SK-N-SH (cell line): ENCODE data around the gene IMPA2. TPM values are rescaled to one million over a fixed set of nuclear protein-coding genes. Genes with fewer than 3 reads are reported as not detected.

Experiments
- CTCF ChIA-PET: fragments of 300-600, 350-600 bp; formaldehyde crosslinking; extraction: SDS; loops from one replicate; lab custom pipeline; 2021; lab: Yijun Ruan, JAX
- POLR2A ChIA-PET: fragments of 350-600 bp; sonication (Branson Sonifier 250); formaldehyde crosslinking; extraction: SDS; loops from one replicate; lab custom pipeline; 2020; ENCODE audit warnings: antibody characterized with exemption, inconsistent platforms; lab: Yijun Ruan, JAX
- DNase-seq: peaks from one replicate; pipeline ENCODE4 v3.0.0; 2012
- H2AFZ ChIP-seq: fragments of 200-600 bp; sonication (generic); 2 replicates; pipeline ENCODE4 v1.8.1; 2016; ENCODE audit warnings: antibody characterized with exemption, mild to moderate bottlenecking, low read depth
- H3F3A ChIP-seq: fragments of 200-600 bp; sonication (generic); replicated peaks from 2 replicates; pipeline ENCODE3; 2016; ENCODE audit warnings: antibody characterized with exemption, mild to moderate bottlenecking; ENCODE audit not compliant: insufficient read depth
- H3K27ac ChIP-seq, 2 experiments: fragments of 200-500 bp in 1 of 2; fragments of 200-600 bp in 1 of 2; sonication (Bioruptor generic) in 1 of 2; sonication (generic), shearing (Covaris generic) in 1 of 2; 2 replicates each; pipeline versions ENCODE4 v1.5.1 to v1.6.1; 2014 to 2016; ENCODE audit warnings: low read depth in 2 of 2, inconsistent platforms in 1 of 2, low read length in 1 of 2, mild to moderate bottlenecking in 1 of 2, mixed read lengths in 1 of 2
- H3K27me3 ChIP-seq: fragments of 200-600 bp; sonication (generic), shearing (Covaris generic); 2 replicates; pipeline ENCODE4 v1.6.1; 2016; ENCODE audit warnings: mixed run types; ENCODE audit not compliant: insufficient read depth
- H3K36me3 ChIP-seq, 2 experiments: fragments of 200-500 bp in 1 of 2; fragments of 200-600 bp in 1 of 2; sonication (Bioruptor generic) in 1 of 2; sonication (generic) in 1 of 2; replicated peaks in 1 of 2; 2 replicates each; pipeline versions ENCODE3 to v1.5.1; 2014 to 2016; ENCODE audit warnings: low read length in 1 of 2, mild to moderate bottlenecking in 1 of 2; ENCODE audit not compliant: insufficient read depth in 2 of 2, control insufficient read depth in 1 of 2
- H3K4me1 ChIP-seq, 2 experiments: fragments of 200-500 bp in 1 of 2; fragments of 200-600 bp in 1 of 2; sonication (Bioruptor generic) in 1 of 2; sonication (generic), shearing (Covaris generic) in 1 of 2; 2 replicates each; pipeline versions ENCODE4 v1.5.1 to v1.6.1; 2014 to 2016; ENCODE audit warnings: low read depth in 1 of 2, low read length in 1 of 2, mixed run types in 1 of 2; ENCODE audit not compliant: insufficient read depth in 2 of 2, control insufficient read depth in 1 of 2
- H3K4me2 ChIP-seq: fragments of 200-600 bp; sonication (generic), shearing (Covaris generic); 2 replicates; pipeline ENCODE4 v1.6.1; 2017; ENCODE audit warnings: mixed run types
- H3K4me3 ChIP-seq, 2 experiments: fragments of 200-500 bp in 1 of 2; fragments of 200-600 bp in 1 of 2; sonication (Bioruptor generic) in 1 of 2; sonication (generic), shearing (Covaris generic) in 1 of 2; 2 replicates each; pipeline versions ENCODE4 v1.5.1 to v1.8.1; 2014 to 2016; ENCODE audit warnings: low read depth in 2 of 2, inconsistent platforms in 1 of 2, low read length in 1 of 2, mild to moderate bottlenecking in 1 of 2, mixed read lengths in 1 of 2, moderate library complexity in 1 of 2
- H3K79me2 ChIP-seq: fragments of 200-600 bp; sonication (generic); 2 replicates; pipeline ENCODE4 v1.8.1; 2017; ENCODE audit warnings: mild to moderate bottlenecking; ENCODE audit not compliant: insufficient read depth
- H3K9ac ChIP-seq: fragments of 200-600 bp; sonication (generic); 2 replicates; pipeline ENCODE4 v1.6.1; 2017; ENCODE audit warnings: mixed run types
- H3K9me2 ChIP-seq: fragments of 200-600 bp; sonication (generic); 2 replicates; pipeline ENCODE4 v1.6.1; 2017; ENCODE audit warnings: mixed run types
- H3K9me3 ChIP-seq: fragments of 200-600 bp; sonication (generic); 2 replicates; pipeline ENCODE4 v1.6.1; 2017; ENCODE audit warnings: mixed run types, mild to moderate bottlenecking, moderate library complexity
- H4K20me1 ChIP-seq: fragments of 200-600 bp; sonication (generic); 2 replicates; pipeline ENCODE4 v1.6.1; 2017; ENCODE audit warnings: mild to moderate bottlenecking, mixed run types; ENCODE audit not compliant: insufficient read depth
- FOSL2 ChIP-seq: IDR thresholded peaks from 2 replicates; pipeline ENCODE4 v1.4.0; 2012; ENCODE audit warnings: low read depth, mild to moderate bottlenecking, moderate library complexity, borderline replicate concordance
- RAD21 ChIP-seq: IDR thresholded peaks from 2 replicates; pipeline ENCODE4 v1.6.1; 2012; ENCODE audit warnings: mild to moderate bottlenecking, low read length
- RCOR1 ChIP-seq: fragments of 150-350 bp; IDR thresholded peaks from 2 replicates; pipeline ENCODE4 v1.6.1; 2017; ENCODE audit warnings: antibody characterized with exemption, low read length
- SMC3 ChIP-seq: IDR thresholded peaks from 2 replicates; pipeline ENCODE4 v1.6.1; 2012; ENCODE audit warnings: low read depth, low read length, improper control_type of control experiment
- TEAD4 ChIP-seq: IDR thresholded peaks from 2 replicates; pipeline ENCODE4 v1.4.0; 2012; ENCODE audit warnings: mild to moderate bottlenecking, borderline replicate concordance; ENCODE audit not compliant: insufficient read depth
- WGBS: methylation state at CpG from one replicate; pipeline ENCODE4 v1.1.6; 2017; ENCODE audit warnings: low lambda C conversion rate; 5-methylcytosine and 5-hydroxymethylcytosine counted together
- polyA plus RNA-seq, 3 experiments: library from polyadenylated mRNA; depleted of rRNA; stranded (reverse); fragments of >200 nt; gene quantifications; 2 replicates each; pipeline ENCODE4 v1.2.3, GENCODE V29; 2012
- TF ChIP-seq, protein P1 (sequence below): IDR thresholded peaks from 2 replicates; pipeline ENCODE4 v1.4.0; 2012; ENCODE audit warnings: low read depth, borderline replicate concordance
- TF ChIP-seq, protein P2 (sequence below): fragments of 200-600 bp; sonication (generic); IDR thresholded peaks from 2 replicates; pipeline ENCODE4 v1.6.1; 2017; ENCODE audit warnings: antibody characterized with exemption, mild to moderate bottlenecking, moderate library complexity
- TF ChIP-seq, protein P3 (sequence below): IDR thresholded peaks from 2 replicates; pipeline ENCODE4 v1.4.0; 2012; ENCODE audit warnings: low read depth, borderline replicate concordance

The IMPA2 gene
- polyA plus RNA-seq, 1 of the 3 experiments (the other 2 are of a cell fraction) = 0.18 TPM

DNA sequence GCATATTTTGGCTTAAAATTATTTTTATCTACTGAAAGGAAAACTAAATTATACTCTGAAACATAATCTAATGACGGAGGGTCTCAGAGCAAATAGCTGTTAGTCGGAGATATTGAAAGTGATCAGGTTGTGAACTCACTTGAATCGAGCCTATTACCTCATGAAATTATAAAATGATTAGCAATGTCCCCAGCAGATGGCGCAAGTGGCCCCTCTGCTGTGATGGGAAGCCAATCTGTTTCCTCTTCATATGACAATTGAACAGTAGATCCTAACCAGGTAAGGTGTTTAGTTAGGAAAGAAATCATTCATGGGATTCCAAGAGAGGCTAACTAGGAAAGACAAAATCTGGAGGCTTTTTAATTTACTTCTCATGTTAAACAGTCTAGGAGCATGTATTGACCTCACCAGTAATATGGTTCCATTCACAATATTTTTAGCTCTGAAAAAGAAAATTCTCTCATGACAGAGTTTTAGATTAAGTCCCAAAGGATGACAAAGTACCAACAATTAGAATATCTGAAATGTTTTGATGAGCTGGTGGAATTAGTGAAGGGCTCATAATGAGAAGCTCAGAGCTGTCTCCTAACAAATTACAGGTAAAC, 43.3 kb upstream of the IMPA2 start:
- POLR2A ChIA-PET = no interaction called here
- Histone ChIP-seq H4K20me1 (no peaks in the 10 kb centered on the region), H3K4me1 (no peaks in the 10 kb centered on the region), H3K79me2 (no peaks in the 10 kb centered on the region), H3K9me2 (no peaks in the 10 kb centered on the region), H3K9ac (no peak overlapping the region), H2AFZ (no peak overlapping the region), H3K4me3 (no peak overlapping the region; a peak in 1 of 4 replicates), H3K27me3 (peaks cover 36% of the 10 kb centered on the region), H3K4me2 (no peak overlapping the region), H3K9me3 (no peaks in the 10 kb centered on the region), H3K36me3 (no peaks in the 10 kb centered on the region), H3K27ac (no peak overlapping the region), H3F3A (no peaks in the 10 kb centered on the region)
- CTCF ChIA-PET = interaction anchor here (0.6 to 6.5 kb wide), 43 partner anchors 8 to 299 kb away, joined by 3 to 117 read pairs (median 4); partner anchors contain the start of gene IMPA2
- TF ChIP-seq SMC3 = peak; percentile 86
- TF ChIP-seq, protein P1, sequence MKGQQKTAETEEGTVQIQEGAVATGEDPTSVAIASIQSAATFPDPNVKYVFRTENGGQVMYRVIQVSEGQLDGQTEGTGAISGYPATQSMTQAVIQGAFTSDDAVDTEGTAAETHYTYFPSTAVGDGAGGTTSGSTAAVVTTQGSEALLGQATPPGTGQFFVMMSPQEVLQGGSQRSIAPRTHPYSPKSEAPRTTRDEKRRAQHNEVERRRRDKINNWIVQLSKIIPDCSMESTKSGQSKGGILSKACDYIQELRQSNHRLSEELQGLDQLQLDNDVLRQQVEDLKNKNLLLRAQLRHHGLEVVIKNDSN = no peak
- no peak for TF ChIP-seq RCOR1
- TF ChIP-seq, protein P2, sequence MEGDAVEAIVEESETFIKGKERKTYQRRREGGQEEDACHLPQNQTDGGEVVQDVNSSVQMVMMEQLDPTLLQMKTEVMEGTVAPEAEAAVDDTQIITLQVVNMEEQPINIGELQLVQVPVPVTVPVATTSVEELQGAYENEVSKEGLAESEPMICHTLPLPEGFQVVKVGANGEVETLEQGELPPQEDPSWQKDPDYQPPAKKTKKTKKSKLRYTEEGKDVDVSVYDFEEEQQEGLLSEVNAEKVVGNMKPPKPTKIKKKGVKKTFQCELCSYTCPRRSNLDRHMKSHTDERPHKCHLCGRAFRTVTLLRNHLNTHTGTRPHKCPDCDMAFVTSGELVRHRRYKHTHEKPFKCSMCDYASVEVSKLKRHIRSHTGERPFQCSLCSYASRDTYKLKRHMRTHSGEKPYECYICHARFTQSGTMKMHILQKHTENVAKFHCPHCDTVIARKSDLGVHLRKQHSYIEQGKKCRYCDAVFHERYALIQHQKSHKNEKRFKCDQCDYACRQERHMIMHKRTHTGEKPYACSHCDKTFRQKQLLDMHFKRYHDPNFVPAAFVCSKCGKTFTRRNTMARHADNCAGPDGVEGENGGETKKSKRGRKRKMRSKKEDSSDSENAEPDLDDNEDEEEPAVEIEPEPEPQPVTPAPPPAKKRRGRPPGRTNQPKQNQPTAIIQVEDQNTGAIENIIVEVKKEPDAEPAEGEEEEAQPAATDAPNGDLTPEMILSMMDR = peak; percentile 87
- peak; percentile 73 for TF ChIP-seq RAD21
- no peak for TF ChIP-seq FOSL2
- TF ChIP-seq TEAD4 = no peak
- peak; percentile 72 for DNase-seq
- WGBS = 1% methylated on average over 4 of the region's 4 CpGs

DNA sequence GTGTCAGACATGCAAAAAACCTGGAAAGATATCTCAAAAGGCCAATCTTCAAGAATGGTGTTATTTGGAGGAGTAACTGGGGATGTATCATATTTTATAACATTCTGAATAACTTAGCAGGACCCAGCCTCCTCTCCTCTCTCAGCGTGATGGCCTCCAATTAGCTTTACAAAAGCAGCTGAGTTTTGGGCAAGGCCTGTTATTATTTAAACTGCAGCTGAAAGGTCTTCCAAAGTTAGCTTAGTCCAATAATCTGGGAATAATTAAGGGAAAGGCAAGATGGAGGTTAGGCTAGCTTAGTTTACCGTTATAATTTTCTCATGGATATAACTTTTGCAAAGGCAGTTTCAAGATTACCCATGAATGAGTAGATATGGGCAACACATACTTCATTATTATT, 40.4 kb upstream of the IMPA2 start:
- TF ChIP-seq, protein P3, sequence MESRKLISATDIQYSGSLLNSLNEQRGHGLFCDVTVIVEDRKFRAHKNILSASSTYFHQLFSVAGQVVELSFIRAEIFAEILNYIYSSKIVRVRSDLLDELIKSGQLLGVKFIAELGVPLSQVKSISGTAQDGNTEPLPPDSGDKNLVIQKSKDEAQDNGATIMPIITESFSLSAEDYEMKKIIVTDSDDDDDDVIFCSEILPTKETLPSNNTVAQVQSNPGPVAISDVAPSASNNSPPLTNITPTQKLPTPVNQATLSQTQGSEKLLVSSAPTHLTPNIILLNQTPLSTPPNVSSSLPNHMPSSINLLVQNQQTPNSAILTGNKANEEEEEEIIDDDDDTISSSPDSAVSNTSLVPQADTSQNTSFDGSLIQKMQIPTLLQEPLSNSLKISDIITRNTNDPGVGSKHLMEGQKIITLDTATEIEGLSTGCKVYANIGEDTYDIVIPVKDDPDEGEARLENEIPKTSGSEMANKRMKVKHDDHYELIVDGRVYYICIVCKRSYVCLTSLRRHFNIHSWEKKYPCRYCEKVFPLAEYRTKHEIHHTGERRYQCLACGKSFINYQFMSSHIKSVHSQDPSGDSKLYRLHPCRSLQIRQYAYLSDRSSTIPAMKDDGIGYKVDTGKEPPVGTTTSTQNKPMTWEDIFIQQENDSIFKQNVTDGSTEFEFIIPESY = no peak
- TF ChIP-seq TEAD4 = no peak
- TF ChIP-seq FOSL2 = no peak
- Histone ChIP-seq H3K4me3 (no peak overlapping the region), H3F3A (no peaks in the 10 kb centered on the region), H3K9me2 (no peaks in the 10 kb centered on the region), H3K9me3 (no peaks in the 10 kb centered on the region), H4K20me1 (no peaks in the 10 kb centered on the region), H2AFZ (no peak overlapping the region), H3K27ac (no peak overlapping the region), H3K4me1 (no peaks in the 10 kb centered on the region), H3K36me3 (no peaks in the 10 kb centered on the region), H3K27me3 (peaks cover 13% of the 10 kb centered on the region; the same call in 1 of the 2 replicates), H3K4me2 (no peak overlapping the region), H3K79me2 (no peaks in the 10 kb centered on the region), H3K9ac (no peak overlapping the region)
- DNase-seq = no peak
- 48% methylated on average over 2 of the region's 2 CpGs for WGBS
- ChIA-PET CTCF (interaction anchor here (0.6 to 6.5 kb wide), 3 partner anchors 46 to 96 kb away, joined by 3 to 117 read pairs (median 95); no protein-coding TSS in a partner anchor), POLR2A (no interaction called here)
